GM19099 (cell line): ENCODE data around the gene GBX2.

Source experiments
- POLR2A ChIP-seq: IDR thresholded peaks from 3 replicates; pipeline ENCODE4 v1.6.1; 2011; ENCODE audit warnings: low read depth; ENCODE audit not compliant: insufficient read length; ENCODE audit errors: extremely low read depth

Gene GBX2

DNA sequence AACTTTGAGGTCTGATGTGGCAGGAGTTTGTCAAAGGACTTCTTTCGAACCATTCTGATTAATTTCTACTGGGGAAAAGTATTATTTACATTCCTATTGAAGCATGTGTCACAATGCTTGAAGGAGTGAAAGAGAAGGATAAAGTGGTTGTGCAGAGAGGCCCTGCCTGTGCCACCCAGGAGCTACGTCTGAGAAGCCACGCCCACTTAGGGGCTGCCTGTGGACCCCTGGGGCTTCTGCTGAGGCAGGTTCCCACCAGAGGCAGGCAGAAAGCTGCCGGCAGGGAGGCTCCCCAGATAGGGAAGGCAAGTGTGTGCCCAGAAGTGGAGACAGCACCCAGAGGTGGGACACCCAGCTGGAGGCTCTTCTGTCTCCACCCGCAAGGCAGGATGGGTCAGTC, 47.4 kb downstream of the GBX2 start:
- no peak for TF ChIP-seq POLR2A

- no peak for TF ChIP-seq POLR2A
Measured at GRCh38 chr2:236120141-236120601, 48.0 kb downstream of the GBX2 start.

- TF ChIP-seq POLR2A = no peak
Measured at GRCh38 chr2:236119476-236119875, 48.7 kb downstream of the GBX2 start.

GRCh38 chr2:236119003-236119402, 49.2 kb downstream of the GBX2 start:
- no peak for TF ChIP-seq POLR2A

GRCh38 chr2:236117861-236118269, 50.3 kb downstream of the GBX2 start:
- TF ChIP-seq POLR2A = no peak

- TF ChIP-seq POLR2A = no peak
Measured at GRCh38 chr2:236117401-236117800, 50.8 kb downstream of the GBX2 start.
